Measurements from ENCODE around the gene DSCAM.

The DSCAM gene

DNA sequence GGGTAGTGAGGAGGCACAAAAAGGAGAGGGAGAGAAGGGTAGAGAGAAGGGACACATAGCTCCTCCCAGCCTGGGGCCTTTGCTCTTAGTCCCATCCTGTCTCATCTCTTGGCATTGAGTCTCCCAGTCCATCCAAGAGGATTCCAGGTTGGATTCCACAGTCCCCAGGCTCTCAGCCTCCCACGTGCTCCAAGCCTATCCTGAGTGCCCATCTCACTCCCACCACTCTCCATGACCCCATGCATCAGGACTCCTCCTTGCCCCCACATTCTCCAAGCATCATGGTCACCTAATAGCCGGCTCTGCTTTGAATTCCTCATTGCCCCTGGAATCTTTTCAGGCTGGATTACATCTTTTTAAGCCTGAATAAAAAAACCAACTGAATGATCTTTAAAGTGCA lies 87.9 kb downstream of the DSCAM start:
- no peak overlapping the region for H3K4me3 ChIP-seq (ENCODE audit: low read depth, low read length)
- TF ChIP-seq, protein P1, sequence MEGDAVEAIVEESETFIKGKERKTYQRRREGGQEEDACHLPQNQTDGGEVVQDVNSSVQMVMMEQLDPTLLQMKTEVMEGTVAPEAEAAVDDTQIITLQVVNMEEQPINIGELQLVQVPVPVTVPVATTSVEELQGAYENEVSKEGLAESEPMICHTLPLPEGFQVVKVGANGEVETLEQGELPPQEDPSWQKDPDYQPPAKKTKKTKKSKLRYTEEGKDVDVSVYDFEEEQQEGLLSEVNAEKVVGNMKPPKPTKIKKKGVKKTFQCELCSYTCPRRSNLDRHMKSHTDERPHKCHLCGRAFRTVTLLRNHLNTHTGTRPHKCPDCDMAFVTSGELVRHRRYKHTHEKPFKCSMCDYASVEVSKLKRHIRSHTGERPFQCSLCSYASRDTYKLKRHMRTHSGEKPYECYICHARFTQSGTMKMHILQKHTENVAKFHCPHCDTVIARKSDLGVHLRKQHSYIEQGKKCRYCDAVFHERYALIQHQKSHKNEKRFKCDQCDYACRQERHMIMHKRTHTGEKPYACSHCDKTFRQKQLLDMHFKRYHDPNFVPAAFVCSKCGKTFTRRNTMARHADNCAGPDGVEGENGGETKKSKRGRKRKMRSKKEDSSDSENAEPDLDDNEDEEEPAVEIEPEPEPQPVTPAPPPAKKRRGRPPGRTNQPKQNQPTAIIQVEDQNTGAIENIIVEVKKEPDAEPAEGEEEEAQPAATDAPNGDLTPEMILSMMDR (conservative IDR thresholded peaks at IDR 0.05; ENCODE audit: low read depth, low read length) = no peak
- DNase-seq (ENCODE audit: low read depth) = no peak

DNA sequence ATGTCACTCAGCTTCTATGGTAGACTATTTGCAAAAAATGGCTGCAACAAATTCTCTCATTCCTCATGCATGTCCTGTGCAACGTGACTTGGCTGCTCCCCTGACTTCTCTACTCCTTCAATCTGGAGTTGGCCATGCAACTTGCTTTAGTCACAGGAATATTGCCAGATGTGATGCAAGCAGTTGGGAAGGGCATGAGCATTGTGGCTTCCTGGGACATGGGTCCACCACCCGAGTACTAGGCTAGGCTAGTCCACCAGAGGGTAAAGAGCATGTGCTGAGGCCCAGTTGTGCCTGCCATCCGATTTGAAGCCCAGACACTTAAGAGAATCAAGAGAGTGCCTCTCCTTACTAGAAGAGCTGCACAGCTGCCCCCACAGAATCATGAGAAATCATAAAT lies 89.6 kb downstream of the DSCAM start:
- TF ChIP-seq, protein P1 (conservative IDR thresholded peaks at IDR 0.05; ENCODE audit: low read depth, low read length) = no peak
- H3K4me3 ChIP-seq (ENCODE audit: low read depth, low read length) = no peak overlapping the region

DNA sequence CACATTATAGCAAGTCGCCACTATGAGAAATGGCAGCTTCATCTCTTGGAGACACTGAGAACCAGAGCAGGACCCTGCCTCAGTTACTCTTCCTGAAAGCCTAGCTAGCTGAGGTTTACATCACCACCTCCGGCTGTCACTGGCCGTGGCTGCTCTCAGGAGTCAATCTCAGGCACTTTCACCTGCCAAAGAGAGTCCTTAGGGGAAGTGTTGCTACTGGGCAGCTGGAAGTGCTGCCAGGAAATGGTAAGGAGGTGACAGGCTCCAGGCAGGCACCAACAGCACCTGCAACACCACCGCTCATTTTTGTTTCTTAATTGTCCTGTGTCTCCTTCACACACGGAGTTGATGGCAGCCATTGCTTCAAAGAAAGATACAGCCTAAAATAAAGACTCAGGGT lies 92.5 kb downstream of the DSCAM start:
- no peak for DNase-seq (ENCODE audit: low read depth)
- no peak overlapping the region for H3K4me3 ChIP-seq (ENCODE audit: low read depth, low read length)

More for the DNA sequence above, 89.6 kb downstream of the DSCAM start:
- DNase-seq (ENCODE audit: low read depth) = no peak

DNA sequence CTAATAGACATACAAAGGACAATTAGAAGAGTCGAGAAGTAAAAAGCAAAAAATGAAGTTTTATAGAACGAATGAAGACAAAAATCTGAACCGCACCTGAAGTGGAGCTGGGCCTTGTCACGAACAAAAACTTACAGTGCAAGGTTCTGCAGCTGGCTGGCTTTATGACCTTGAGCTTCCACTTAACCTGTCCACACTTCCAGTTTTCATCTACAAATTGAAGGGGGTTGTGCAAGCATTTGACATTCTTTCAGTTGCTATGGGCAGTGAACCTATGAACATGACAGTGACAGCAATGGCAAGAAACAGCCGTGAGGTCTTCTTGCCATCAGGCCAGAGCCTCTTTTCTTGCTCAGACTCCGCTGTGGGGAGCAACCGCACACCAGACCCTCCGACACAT lies 93.2 kb downstream of the DSCAM start:
- no peak for DNase-seq (ENCODE audit: low read depth)
- TF ChIP-seq, protein P1 (conservative IDR thresholded peaks at IDR 0.05; ENCODE audit: low read depth, low read length) = no peak
- no peak overlapping the region for H3K4me3 ChIP-seq (ENCODE audit: low read depth, low read length)

More for the DNA sequence above, 92.5 kb downstream of the DSCAM start:
- TF ChIP-seq, protein P1 (conservative IDR thresholded peaks at IDR 0.05; ENCODE audit: low read depth, low read length) = no peak

DNA sequence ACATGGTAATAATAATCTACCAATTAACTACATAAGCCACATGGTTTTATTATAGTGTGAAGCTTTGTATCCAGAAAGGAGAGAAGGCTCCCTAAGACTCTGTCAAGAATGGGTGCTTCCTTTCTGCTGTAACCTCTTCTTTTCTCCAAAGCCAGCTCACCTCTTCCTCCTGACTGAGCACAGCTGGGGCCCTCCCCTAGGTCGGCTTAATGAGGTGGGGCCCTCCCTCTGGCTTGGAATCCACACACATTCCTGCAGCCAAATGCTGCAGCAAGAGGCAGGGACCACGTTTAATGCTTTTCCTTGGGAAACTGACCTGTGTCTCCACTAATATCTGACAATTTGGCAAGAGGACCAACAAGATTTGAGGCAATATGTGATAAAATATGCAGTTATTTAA lies 94.8 kb downstream of the DSCAM start:
- H3K4me3 ChIP-seq (ENCODE audit: low read depth, low read length) = no peak overlapping the region
- TF ChIP-seq, protein P1 (conservative IDR thresholded peaks at IDR 0.05; ENCODE audit: low read depth, low read length) = no peak
- no peak for DNase-seq (ENCODE audit: low read depth)

DNA sequence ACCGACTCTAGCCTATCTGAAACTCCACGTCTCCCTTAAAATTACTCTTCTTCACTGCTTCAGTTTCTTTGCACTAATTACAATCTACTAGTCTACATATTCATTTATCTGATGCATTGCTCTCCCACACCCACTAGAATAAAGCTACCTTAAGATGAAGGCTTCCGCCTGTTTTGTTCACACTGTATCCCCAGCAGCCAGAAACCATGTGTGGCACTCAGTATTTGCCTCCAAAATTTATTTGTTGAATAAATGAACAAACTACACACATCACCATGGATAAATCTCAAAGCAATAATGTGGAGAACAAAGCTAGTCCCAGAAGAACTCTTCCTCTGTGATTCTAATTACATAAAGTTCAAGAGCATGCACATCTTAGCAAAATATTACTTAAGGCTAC lies 95.7 kb downstream of the DSCAM start:
- H3K4me3 ChIP-seq (ENCODE audit: low read depth, low read length) = no peak overlapping the region
- TF ChIP-seq, protein P1 (conservative IDR thresholded peaks at IDR 0.05; ENCODE audit: low read depth, low read length) = no peak
- DNase-seq (ENCODE audit: low read depth) = no peak

DNA sequence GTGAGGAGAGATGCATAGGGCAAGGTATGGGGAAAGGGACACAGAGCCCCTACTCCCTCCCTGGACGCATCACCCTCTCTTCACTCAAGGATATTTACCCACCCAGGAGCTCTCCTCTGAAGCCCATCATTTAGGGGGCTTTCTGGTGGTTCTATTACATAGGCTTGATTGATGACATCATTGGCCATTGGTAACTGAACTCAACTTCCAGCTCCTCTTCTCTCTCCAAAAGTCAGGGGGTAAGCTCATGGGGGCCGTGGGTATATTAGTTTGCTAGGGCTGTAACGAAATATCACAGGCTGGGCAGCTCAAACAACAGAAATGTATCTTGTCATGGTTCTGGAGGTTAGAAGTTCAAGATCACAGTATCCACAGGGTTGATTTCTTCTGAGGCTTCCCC lies 110.8 kb downstream of the DSCAM start:
- no peak overlapping the region for H3K4me3 ChIP-seq (ENCODE audit: low read depth, low read length)
- TF ChIP-seq, protein P1 (conservative IDR thresholded peaks at IDR 0.05; ENCODE audit: low read depth, low read length) = no peak
- DNase-seq (ENCODE audit: low read depth) = no peak
